ENCODE measurements around the gene PRMT5.

Gene PRMT5

GRCh38 chr14:22872833-22873520 is 56.2 kb downstream of the PRMT5 start:
- H3K4me1 ChIP-seq (ENCODE audit: control insufficient read depth, insufficient read depth, low read length) = peaks cover 11% of the 10 kb centered on the region
- H3K27me3 ChIP-seq (ENCODE audit: control insufficient read depth, insufficient read depth, low read length) = no peaks in the 10 kb centered on the region
- no peak overlapping the region for H3K27ac ChIP-seq (ENCODE audit: low read depth, low read length)
- peaks cover 13% of the 10 kb centered on the region for H3K36me3 ChIP-seq (ENCODE audit: control insufficient read depth, insufficient read depth, low read length)
- no peak overlapping the region for H3K9ac ChIP-seq (ENCODE audit: low read depth, low read length)
- no peaks in the 10 kb centered on the region for H3K9me3 ChIP-seq (ENCODE audit: control insufficient read depth, insufficient read depth, low read length)
- H3K4me3 ChIP-seq (ENCODE audit: low read depth, low read length) = peak overlapping the region; percentile 69; the same call in 1 of the 2 replicates

GRCh38 chr14:22872033-22872832 is 56.9 kb downstream of the PRMT5 start:
- H3K4me1 ChIP-seq (ENCODE audit: control insufficient read depth, insufficient read depth, low read length) = peaks cover 11% of the 10 kb centered on the region
- H3K27ac ChIP-seq (ENCODE audit: low read depth, low read length) = peak overlapping the region; percentile 92
- H3K4me3 ChIP-seq (ENCODE audit: low read depth, low read length) = peak overlapping the region; percentile 69
- no peaks in the 10 kb centered on the region for H3K9me3 ChIP-seq (ENCODE audit: control insufficient read depth, insufficient read depth, low read length)
- H3K9ac ChIP-seq (ENCODE audit: low read depth, low read length) = no peak overlapping the region
- no peaks in the 10 kb centered on the region for H3K27me3 ChIP-seq (ENCODE audit: control insufficient read depth, insufficient read depth, low read length)
- H3K36me3 ChIP-seq (ENCODE audit: control insufficient read depth, insufficient read depth, low read length) = peaks cover 13% of the 10 kb centered on the region

- Histone ChIP-seq H3K36me3 (ENCODE audit: control insufficient read depth, insufficient read depth, low read length) (peaks cover 11% of the 10 kb centered on the region), H3K27ac (ENCODE audit: low read depth, low read length) (peak within 1 kb of the TSS; percentile 92), H3K9ac (ENCODE audit: low read depth, low read length) (no peak within 1 kb of the TSS; the same call in 1 of the 2 replicates)
These were observed 57.7 kb downstream of the PRMT5 start, which contains the start of gene LRP10 for GRCh38 chr14:22871224-22872032. Gene LRP10 (plus strand): TSS chr14:22871740. CDS start chr14:22872304, 564 bp downstream.

GRCh38 chr14:22870811-22871223 is 58.4 kb downstream of the PRMT5 start:
- Histone ChIP-seq H3K4me1 (ENCODE audit: control insufficient read depth, insufficient read depth, low read length) (peaks cover 11% of the 10 kb centered on the region), H3K9ac (ENCODE audit: low read depth, low read length) (no peak overlapping the region), H3K4me3 (ENCODE audit: low read depth, low read length) (peak overlapping the region; percentile 69), H3K27me3 (ENCODE audit: control insufficient read depth, insufficient read depth, low read length) (no peaks in the 10 kb centered on the region), H3K36me3 (ENCODE audit: control insufficient read depth, insufficient read depth, low read length) (peaks cover 7% of the 10 kb centered on the region; the same call in 1 of the 2 replicates), H3K27ac (ENCODE audit: low read depth, low read length) (peak overlapping the region; percentile 92), H3K9me3 (ENCODE audit: control insufficient read depth, insufficient read depth, low read length) (no peaks in the 10 kb centered on the region)

More at GRCh38 chr14:22871224-22872032, 57.7 kb downstream of the PRMT5 start, which contains the start of gene LRP10:
- H3K27me3 ChIP-seq (ENCODE audit: control insufficient read depth, insufficient read depth, low read length) = no peaks in the 10 kb centered on the region
- H3K4me3 ChIP-seq (ENCODE audit: low read depth, low read length) = peak within 1 kb of the TSS; percentile 69
- H3K9me3 ChIP-seq (ENCODE audit: control insufficient read depth, insufficient read depth, low read length) = no peaks in the 10 kb centered on the region
- peaks cover 11% of the 10 kb centered on the region for H3K4me1 ChIP-seq (ENCODE audit: control insufficient read depth, insufficient read depth, low read length)
